ENCODE data around the gene NF1.
"Not testable (repeated sequence)": the region's sequence is repeated elsewhere in the genome, so short reads cannot be mapped to it uniquely, and the experiment has no call there.

Gene NF1

DNA sequence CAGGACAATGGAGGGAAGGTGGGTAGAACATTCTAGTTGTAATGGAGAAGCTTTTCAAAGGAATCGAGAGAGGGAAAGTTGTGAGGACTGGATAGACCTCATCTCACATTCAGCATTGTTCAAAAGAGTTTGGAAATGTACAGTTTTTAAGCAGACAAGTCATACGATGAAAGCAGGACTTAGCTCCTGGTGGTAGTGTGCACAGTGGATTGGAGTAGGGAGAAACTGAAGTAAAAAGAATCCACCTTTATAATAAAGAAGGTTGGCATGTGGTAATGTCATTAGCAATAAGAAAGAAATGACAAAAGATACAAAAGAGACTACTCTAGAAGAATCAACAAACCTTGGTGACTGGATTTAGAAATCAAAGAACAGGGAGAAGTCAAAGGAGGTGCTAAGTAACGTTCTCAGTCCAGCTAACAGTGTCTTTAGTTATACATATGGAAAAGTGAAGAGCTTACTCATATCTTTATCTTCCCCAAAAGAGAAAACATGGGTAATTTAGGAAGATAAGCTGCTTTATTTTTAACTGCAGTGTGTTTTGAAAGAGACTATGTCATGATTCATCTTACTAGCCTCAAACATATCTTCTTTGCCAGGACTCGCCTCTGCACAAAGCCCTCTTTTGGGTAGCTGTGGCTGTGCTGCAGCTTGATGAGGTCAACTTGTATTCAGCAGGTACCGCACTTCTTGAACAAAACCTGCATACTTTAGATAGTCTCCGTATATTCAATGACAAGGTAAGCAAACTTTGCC, 245.3 kb downstream of the NF1 start:
- no peak for DNase-seq (ENCODE audit: low spot score)

DNA sequence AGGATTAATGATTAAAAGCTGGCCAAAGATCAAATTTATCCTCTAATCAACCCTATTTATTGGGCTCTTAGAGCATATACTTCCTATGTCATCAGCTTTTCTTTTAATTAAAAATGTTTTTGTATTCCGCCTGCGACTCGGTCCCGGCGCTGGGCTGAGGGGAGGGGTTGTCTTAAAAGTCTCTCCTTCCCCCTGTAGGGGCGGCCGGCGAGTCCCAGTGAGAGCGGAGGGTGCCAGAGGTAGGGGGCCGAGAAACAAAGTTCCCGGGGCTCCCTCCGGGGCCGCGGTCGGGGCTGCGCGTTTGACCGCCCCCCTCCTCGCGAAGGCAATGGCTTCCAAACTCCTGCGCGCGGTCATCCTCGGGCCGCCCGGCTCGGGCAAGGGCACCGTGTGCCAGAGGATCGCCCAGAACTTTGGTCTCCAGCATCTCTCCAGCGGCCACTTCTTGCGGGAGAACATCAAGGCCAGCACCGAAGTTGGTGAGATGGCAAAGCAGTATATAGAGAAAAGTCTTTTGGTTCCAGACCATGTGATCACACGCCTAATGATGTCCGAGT, 250.5 kb downstream of the NF1 start:
- DNase-seq (ENCODE audit: low spot score) = not testable (repeated sequence)

DNA sequence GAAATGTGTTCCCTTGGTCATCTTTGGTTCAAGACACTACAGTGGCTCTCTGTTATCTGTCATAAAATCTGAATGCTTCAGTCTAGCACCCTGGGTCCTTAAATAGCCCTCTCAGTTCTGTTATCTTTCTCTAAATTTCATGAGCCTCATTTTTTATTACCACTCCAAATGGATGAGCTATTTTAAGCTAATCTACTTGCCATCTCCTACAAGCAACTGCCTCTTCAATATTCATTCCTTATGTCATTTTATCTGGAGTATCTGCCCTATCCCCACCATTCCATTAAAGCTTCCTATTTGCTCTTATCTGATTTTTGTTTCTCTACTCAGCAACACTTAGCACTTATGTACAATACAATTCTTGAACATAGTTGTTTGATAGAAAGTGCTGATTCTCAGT, 254.7 kb downstream of the NF1 start:
- no peak for DNase-seq (ENCODE audit: low spot score)

DNA sequence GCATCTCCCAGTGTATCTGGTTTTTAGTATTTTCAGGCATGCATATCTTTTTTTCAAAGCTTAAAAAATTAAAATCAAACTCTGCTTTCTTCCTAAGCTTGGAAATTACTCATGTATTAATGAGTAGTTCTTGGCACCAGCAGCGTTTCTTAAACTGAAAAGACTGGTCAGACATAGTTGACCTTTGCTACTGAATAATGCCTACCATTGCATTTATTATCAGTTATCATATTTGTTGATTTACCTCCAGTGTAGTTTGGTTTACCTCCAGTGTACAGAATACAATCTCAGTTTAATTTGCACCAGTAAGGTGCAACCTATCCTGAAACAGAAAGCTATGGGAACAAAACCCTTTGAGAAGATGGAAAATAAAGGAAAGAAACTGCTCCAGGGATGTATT, 261.2 kb downstream of the NF1 start:
- DNase-seq (ENCODE audit: low spot score) = no peak

DNA sequence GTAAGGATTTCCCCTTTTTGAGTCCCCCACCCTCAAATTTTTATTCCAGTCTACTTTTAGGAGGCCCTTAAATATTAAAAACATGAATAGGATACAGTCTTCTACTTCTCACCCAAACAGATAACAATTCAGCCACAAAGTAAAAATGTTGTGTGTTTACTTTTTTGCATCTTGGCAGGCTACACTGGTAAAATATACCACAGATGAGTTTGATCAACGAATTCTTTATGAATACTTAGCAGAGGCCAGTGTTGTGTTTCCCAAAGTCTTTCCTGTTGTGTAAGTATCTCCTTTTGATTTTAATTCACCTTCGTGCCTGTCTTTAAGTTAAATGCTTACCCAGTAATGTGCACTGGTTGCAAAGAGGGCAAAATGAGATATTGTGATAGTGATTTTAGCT, 262.3 kb downstream of the NF1 start:
- DNase-seq (ENCODE audit: low spot score) = no peak

DNA sequence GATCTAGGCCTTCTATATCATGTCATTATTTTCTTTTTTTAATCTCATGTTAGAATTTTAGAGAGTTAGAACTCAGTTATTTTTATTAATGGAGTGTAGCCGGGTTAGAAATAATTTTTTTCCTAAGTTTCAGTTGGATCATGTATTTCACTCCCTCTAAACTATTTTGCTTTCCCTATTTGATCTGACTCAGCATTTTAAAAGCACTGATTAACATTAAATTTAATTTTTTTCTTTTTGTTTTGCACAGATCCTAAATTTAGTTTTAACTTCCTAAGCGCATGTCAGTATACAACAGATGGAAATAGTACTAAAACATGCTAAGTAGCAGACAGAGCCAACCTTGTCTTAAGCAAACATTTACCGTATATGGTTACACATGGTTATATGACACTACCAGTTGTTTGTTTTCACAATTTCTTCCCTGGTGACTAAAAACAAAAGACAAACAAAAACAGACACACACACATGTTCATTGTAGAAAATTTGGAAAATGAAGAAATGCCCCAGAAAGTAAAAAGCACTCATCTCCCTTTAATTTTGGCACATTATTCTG, 263.1 kb downstream of the NF1 start:
- no peak for DNase-seq (ENCODE audit: low spot score)

DNA sequence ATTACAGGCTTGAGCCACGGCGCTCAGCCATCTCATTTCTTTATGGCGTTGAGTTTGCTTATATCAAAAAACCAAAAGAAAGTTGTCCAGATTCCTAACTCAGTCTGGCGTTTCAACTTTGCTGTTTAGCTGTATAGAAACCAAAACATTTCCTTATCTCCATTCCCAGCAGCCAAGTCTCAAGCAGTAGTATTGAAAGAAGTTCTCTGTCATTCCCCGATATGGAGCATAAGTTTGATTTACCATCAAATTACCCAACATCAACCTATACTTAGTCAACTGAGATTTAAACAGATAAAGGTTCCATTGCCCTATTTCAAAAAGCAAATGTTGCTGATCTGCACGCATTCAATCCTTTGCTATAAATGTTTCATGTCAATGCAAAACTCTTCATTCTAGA, 269.2 kb downstream of the NF1 start:
- no peak for DNase-seq (ENCODE audit: low spot score)

DNA sequence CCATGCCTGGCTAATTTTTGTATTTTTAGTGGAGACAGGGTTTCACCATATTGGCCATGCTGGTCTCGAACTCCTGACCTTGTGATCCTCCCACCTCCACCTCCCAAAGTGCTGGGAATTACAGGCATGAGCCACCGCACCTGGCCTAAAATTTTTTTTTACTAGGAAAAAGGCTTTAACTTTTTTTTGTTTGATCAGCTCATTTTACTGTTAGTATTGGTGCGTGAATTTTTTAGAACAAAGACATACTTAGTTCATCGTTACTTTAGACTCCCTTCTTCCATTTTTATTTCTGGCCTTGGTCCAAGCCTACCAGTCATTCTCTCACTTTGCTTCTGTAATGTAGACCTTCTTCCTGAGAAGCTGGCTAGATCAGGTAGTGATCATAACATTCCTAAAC, 271.3 kb downstream of the NF1 start:
- no peak for DNase-seq (ENCODE audit: low spot score)

DNA sequence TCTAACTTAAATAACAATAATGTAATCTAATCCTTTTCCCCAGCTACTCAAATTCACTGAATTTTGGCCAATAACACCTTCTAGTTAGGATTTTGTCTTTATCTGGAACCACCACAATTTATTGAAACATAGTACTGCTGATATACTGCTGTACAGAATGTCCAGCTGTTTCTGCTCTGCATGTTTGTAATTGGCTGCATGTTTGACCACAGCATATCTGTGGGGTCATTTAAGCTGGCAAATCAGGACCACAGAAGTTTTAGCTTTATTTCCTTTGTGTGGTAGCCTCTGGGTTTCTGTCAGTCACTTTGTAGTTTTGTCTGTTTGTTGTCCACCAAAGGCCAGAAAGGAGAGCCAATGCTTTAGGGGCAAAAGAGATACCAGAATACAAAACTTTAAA, 274.5 kb downstream of the NF1 start:
- DNase-seq (ENCODE audit: low spot score) = no peak

DNA sequence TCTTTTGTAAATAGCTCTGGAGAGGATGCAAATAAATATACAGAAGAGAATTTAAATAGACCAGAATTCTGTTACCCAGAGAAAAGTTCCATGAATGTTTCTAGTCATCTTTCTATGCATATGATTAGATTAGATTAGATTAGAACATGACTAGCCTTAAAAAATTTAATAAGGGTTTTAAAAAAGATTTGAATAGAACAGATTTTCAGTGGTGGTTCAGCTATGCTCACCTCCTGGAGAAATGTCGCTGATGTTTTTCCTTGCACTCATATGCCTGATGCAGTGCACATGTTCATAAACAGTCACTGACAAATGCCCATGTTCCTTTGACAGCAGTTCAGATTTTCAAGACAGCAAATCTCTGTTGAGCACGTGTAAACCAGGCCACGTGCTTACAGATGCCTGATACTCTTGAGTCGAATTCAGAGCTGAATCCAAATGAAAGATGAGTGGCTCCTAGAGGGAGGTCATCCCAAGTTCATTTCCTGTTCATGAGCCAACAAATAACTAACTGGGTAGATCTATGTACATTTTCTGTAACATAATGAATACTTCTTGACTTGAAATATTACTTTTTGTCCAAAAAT, 276.8 kb downstream of the NF1 start:
- no peak for DNase-seq (ENCODE audit: low spot score)

DNA sequence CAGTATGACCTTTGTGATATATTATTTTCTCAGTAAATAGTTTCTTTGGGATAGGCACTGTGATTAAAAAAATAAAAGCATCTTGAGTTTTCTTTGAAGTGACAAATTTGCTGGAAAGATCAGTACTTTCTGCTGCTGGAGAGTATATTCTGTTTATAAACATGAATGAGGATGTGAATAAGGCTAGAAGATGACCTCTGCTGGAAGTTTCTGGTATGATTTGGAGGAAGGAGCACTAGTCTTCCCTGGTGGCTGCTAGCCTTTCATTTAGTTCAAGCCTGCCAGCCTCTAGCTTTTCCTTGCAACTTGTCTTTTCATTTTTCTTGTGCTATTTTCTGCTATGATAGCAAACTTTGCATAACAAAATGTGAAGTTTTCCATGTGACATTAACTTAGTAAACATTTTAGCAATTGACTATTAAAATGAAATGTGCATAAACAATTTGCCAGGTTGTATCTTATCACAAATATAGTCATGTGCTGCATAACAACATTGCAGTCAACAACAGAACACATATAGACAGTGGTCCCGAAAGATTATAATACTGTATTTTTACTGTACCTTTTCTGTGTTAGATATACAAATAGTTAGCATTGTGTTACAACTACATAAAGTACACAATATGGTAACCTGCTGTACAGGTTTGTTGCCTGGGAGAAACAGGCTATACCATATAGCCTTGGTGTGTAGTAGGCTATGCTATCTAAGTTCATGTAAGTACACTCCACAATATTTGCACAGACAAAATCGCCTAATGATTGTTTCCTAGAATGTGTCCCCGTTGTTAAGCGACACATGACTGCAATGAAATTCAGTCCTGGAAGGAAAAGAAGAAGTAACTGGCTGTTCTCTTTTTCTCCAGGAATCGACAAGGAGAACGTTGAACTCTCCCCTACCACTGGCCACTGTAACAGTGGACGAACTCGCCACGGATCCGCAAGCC, 278.6 kb downstream of the NF1 start:
- DNase-seq (ENCODE audit: low spot score) = no peak

DNA sequence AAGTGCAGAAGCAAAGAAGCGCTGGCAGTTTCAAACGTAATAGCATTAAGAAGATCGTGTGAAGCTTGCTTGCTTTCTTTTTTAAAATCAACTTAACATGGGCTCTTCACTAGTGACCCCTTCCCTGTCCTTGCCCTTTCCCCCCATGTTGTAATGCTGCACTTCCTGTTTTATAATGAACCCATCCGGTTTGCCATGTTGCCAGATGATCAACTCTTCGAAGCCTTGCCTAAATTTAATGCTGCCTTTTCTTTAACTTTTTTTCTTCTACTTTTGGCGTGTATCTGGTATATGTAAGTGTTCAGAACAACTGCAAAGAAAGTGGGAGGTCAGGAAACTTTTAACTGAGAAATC, 279.3 kb downstream of the NF1 start:
- no peak for DNase-seq (ENCODE audit: low spot score)

DNA sequence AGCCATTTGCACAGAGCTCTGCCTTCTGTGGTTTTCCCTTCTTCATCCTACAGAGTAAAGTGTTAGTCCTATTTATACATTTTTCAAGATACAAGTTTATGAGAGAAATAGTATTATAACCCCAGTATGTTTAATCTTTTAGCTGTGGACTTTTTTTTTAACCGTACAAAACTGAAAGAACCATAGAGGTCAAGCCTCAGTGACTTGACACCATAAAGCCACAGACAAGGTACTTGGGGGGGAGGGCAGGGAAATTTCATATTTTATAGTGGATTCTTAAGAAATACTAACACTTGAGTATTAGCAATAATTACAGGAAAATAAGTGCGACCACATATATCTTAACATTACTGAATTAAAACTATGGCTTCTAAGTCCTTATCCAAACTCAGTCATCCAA, 279.7 kb downstream of the NF1 start:
- DNase-seq (ENCODE audit: low spot score) = no peak

DNA sequence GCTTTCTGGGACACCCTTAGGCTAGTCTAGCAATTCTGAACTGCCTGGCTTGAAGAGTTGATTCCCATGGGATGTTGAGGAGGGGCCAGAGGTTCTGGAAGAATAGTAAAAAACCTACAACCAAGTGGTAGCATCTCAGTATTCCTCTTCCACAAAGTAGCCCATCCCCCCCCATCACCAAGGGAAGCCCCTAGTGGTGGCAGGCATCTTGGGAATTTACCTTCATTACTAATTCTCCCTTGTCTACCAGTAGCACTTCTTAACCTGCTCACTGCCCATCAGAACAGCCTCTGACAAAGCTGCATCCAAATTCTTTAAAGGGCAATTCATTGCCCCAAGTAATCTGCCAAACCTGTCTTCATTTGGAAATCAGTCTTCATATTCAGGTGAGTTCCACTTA, 283.9 kb downstream of the NF1 start:
- no peak for DNase-seq (ENCODE audit: low spot score)

DNA sequence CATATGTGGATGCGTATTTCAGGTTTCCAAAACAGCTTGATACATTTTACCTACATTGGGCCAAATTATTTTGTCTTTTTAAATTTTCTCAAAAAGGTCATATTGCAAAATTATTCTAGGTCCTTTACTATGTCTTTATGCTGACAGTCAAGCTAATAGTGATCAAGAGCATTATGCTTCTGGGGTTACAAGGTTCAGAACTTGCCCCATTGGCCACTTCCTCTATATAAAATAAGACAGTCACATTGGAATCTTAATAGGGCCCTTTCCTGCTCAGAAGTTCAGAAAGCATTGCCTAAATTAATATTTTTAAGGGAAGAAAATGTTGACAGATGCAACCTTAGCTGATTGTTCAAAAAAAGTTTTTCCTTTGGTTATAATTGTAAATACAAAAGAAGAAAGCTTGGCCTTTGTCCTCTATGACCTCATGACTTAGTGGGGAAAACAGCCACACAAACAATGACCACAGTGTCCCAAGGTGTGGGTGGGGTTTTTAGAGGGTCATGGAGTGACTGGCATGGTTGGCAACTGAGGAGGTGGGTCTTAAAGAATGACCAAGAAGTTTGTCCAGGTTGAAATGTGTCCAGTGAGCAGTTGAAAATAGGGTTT, 284.9 kb downstream of the NF1 start:
- DNase-seq (ENCODE audit: low spot score) = no peak

DNA sequence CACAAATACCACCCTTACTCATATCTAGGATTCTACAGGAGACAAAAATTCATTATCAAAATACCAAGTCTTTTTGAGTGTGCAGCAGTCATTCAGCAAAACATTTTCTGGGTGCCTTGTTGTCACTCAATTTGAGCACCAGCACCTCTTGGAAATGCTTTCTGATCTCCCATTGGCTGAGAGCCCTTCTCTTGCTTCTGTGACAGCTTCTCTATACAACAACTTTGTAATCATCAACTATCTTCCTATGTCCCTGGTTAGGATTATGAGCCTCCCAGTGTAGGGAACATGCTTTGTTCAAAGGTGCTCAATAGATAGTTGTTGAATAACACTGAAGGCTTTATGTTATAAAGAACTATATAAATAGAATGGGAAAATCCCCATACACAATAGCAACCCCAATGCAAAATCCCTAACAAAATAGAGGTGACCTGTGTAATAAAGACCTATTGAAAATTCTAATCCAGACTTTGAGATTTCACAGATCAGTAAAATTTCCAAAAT, 286.4 kb downstream of the NF1 start:
- no peak for DNase-seq (ENCODE audit: low spot score)

DNA sequence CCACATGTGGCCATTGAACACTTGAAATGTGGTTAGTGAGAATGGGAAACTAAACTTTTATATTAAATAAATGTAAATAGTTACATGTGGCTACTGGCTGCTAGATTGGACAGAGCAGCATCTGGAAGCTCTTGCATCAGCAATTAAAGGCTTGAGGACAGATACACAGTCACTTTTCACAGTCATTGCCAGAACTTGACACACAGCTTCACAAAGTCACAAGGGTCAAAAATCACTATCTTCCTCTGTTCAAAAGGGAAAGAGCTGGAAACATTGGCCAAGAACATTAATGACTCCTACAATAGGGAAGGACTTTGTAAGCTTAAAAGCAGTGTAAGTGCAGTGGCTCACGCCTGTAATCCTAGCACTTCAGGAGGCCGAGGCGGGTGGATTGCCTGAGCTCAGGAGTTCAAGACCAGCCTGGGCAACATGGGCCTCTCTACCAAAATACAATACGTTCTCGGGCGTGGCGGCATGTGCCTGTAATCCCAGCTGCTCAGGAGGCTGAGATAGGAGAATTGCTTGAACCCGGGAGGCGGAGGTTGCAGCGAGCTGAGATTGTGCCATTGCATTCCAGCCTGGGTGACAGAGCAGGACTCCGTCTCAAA, 288.0 kb downstream of the NF1 start:
- DNase-seq (ENCODE audit: low spot score) = not testable (repeated sequence)

DNA sequence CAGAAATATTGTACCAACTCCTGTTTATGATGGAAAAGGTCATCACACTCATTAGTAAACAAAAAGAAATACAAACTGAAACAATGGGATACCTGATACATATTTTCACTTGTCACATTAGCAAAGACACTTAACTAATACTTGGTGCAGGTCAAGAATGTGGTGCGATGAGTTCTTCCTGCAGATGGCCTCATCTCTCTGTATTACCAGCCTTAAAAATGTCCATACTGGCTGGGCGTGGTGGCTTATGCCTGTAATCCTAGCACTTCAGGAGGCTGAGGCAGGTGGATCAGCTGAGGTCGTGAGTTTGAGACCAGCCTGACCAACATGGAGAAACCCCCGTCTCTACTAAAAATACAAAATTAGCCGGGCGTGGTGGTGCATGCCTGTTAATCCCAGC, 288.7 kb downstream of the NF1 start:
- DNase-seq (ENCODE audit: low spot score) = not testable (repeated sequence)

DNA sequence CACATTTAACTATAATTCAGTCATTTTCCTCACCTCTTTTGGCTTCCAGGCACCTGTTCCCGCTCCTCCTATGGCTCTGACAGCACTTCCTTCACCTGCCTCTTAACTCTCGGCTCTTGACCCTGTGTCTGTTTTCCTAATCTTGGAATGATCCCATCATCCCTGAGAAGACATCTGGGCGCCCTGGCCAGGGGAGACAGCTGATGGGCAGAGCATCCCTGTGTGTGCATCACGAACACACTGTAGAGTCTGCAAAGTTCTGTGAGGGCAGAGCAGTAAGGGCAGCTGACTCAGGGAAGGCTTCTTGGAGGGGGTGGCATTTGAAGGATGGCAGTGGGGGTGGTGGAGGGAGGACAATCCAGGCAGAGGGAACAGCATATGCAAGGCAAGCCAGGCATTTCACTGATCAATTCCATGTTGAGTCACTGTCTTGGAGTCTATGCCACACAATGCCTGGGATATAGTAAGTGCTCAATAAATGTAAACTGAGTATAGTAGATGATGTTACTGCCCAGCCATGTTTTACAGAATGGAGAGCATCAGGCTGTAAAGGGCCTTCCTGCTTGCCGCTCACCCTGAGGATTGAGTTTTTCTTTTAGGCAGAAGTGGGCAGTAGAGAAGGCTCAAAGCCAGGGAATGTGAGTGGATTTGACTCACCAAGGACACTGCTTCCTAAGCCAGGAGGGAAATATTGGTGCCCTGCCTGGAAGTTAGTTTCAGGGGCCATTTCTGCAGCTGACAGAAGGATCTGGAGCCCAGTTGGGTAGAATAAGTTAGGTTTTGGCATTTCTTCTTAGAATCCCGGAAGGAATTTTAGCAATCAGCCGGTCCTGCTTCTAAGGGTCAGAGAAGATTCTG, 290.9 kb downstream of the NF1 start:
- DNase-seq (ENCODE audit: low spot score) = no peak

DNA sequence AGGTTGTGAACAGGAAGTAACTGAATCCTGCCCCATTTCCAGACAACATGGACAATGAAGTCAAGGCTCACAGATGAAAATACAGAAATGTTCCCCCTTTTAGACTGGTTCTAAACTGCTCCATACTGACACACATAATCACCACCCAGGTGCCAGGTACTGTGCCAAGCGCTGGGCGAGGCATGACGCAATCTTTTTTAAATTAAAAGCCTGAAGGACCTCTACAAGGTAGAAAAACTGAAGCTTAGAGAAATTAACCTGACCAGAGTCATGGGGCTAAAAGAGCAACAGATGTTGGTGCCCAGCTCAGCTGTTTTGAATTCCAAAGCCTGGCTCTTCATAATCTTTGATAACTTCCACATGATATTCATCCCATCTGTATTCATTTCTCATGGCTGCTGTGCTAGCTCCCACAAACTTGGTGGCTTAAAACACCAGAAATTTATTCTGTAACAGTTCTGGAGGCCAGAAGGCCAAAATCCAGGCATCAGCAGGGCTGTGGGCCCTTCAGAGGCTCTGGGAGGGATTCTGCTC, 291.8 kb downstream of the NF1 start:
- DNase-seq (ENCODE audit: low spot score) = no peak
